NCI-H1694 (cell line): Measurements from ENCODE around the gene TMBIM4.
A peak's percentile ranks its signal among the peaks of the same experiment; 100 is the strongest.

Experiments used
- DNase-seq: peaks from one replicate; lab custom pipeline; 2025; lab: John Stamatoyannopoulos, UW

The TMBIM4 gene

DNA sequence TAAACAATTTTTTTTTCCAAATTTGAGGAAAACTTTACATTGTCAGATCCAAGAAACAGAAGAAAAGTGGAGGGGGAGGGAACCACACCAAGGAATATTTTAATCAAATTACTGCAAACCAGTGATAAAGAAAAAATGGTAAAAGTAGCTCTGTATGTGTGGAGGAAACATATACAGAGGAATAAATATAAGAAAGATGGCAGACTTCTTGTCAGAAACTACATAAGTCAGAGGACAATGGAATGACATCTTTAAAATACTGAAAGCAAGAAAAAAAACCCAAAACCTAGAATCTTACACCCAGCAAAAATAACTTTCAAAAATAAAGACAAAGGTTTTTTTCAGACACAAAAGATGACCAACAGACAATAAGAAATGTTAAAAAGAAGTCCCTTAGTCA is 29.1 kb downstream of the TMBIM4 start:
- DNase-seq, result no peak

GRCh38 chr12:66139328-66139727 is 30.5 kb downstream of the TMBIM4 start:
- no peak for DNase-seq

- DNase-seq, result no peak
Observed at GRCh38 chr12:66137937-66138336, 31.9 kb downstream of the TMBIM4 start.

DNA sequence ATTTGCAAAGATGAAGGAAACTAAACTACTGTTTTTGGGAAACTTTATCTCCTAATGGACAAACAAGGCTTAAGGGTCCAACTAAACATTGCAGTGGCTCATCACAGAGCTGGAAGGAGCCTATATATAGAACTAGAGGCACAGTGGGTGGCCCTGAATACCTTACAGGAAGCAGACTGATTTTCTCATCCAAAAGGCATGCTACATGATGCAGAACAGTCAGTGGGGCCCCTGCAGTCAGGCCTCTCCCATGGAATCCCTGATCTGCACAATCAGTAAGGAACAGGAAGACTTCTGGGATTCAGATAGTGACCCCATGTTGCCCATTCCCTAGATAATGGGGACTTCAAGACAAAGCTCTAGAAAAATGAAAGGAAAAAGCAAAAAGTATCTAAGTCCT is 37.4 kb downstream of the TMBIM4 start:
- DNase-seq, result no peak

DNA sequence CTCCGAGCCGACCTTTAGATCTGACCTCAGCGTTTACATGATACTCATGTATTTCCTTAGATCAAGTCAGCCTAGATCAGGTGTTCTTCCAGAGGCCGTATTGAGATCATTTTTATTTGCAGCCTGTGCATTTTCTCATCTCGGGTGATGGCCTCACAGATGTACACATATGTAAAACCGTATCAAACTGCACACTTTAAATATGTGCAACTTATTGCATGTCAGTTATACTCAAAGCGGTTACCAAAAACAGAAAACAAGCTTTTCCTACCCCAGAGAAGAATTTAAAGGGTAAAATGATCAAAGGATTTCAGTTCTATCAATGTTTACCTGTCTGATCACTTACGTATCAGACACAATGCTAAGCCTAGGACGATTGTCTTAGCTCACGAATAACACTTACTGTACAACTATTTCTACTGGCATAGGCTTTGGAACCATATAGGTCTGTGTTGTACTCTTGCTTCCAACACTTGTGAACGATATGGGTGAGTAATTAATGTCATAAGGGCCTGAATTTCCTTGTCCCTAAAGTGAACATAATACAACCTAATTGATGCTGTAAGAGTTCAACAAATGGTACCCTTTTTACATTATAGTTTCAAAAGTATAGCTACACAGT is 38.6 kb downstream of the TMBIM4 start:
- DNase-seq, result peak; percentile 34

GRCh38 chr12:66130267-66131066 is 39.3 kb downstream of the TMBIM4 start, which contains the start of gene LLPH:
TSS of gene LLPH (minus strand) at chr12:66130750. CDS start at chr12:66129106, 1,644 bp downstream.
- peak; percentile 52 for DNase-seq

GRCh38 chr12:66129934-66130266 is 39.9 kb downstream of the TMBIM4 start:
- DNase-seq, result no peak

- DNase-seq, result no peak
Observed at GRCh38 chr12:66127650-66128049, 42.1 kb downstream of the TMBIM4 start.

DNA sequence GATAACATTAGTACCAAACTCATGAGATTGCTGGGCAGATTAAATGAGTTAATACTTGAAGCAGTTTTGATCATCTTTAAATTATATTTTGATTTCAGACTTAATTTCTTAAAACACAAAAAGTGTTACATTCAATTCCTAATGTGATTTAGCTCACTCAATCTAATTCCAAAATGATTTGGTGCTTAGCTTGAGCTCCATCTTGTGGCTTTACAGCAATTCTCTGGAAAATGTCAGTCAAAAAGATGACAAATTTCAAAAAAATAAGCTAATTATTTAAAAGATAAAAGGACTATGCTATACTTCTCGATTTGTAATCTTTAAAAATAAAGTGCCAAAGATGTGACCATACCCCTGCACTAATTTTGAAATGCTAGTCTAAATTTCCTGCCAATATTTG is 49.3 kb downstream of the TMBIM4 start:
- no peak for DNase-seq

GRCh38 chr12:66119870-66120241 is 49.9 kb downstream of the TMBIM4 start:
- DNase-seq, result no peak

- DNase-seq, result no peak
Observed at GRCh38 chr12:66119229-66119869, 50.4 kb downstream of the TMBIM4 start.

GRCh38 chr12:66118240-66118891 is 51.4 kb downstream of the TMBIM4 start:
- DNase-seq, result no peak

DNA sequence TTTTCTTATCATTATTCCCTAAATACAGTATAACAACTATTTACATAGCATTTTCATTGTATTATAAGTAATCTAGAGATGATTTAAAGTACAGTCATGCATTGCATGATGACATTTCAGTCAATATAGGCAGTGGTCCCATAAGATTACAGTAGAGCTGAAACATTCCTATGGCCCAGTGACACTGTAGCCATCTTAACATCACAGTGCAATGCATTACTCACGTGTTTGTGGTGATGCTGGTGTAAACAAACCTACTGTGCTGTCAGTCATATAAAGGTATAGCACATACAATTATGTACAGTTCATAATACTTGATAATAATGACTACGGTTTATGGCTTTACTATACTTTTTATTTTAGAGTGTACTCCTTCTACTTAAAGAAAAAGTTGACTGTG is 52.6 kb downstream of the TMBIM4 start:
- no peak for DNase-seq

- no peak for DNase-seq
Observed at GRCh38 chr12:66115071-66115600, 54.7 kb downstream of the TMBIM4 start.

GRCh38 chr12:66113471-66113870 is 56.3 kb downstream of the TMBIM4 start:
- DNase-seq, result no peak

- DNase-seq, result no peak
Observed at GRCh38 chr12:66111605-66112004, 58.2 kb downstream of the TMBIM4 start.

DNA sequence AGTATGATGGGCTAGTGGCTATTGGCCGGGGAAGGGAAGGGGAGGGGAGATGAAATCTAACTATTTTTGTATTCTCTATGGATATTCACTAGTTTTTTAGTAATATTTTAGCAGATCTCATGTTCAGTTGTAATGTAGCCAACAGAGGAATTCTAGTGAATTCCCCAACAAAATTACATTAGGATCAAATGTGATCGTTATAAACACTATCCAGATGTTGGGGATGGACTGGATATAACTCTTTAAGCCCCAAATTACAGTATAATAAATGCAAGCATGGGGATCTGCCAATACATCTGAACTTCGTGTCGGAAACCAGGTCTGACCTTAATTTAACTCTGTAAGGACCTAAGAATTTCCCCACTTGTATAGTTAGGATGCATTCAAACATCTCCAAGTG is 60.7 kb downstream of the TMBIM4 start:
- no peak for DNase-seq

- DNase-seq, result no peak
Observed at GRCh38 chr12:66108386-66108785, 61.4 kb downstream of the TMBIM4 start.

DNA sequence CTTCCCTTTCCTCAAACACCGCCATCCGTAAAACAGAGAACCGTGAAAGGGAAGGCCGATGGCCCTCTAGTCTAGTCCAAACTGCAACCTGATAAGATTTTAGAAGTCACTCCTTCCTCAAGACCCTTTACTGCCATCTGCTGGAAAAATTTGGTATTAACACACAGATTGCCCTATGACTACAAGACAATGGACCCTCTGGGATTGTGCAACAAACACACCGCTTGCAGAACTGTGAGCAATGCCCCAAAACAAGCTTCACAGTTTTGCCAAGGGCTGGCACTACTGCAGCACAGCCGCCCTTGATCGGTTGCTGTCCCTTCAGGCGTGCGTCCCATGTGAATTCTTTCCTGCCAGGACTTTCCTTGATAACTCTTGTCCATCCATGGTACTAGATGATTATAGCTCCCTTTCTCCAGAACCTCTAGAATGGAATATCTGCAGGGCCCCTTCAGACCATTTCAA is 62.3 kb downstream of the TMBIM4 start:
- DNase-seq, result peak; percentile 93

DNA sequence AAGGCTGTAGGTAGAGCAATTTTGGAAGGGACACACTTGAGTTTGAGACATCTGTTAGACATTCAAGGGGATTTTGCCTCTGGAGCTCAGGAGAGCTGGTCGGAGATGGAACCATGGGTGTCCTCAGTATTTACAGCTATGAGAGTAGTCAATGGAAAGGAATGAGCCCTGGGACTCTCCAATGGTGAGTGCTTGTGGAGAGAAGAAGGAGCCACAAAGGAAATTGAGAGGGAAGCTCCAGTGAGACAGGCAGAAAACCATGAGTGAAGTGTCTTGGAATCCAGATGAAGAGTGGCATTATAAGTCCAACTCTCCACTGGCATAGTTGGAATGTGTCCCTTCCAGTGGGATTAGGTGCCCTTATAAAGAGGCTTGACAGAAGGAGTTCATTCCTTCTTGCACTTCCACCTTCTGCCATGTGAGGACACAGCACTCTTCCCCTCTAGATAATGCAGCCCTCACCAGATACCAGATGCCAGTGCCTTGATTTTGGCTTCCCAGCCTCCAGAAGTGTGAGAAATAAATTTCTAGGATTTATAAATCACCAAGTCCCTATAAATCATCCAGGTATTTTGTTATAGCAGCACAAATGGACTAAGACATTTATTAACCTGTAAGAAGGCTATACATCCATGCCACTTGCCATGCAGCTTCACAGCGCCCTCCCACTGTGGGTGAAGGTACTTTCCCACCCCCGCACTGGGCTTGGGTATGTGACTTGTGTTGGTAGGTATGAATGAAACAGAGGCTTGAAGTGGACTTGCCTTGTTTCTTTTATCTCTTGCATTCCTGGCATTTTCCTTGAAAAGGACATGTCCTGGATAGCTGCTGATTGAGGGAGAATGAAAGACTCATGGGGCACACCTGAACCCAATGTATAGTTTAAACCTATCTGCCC is 66.5 kb downstream of the TMBIM4 start:
- DNase-seq, result no peak

DNA sequence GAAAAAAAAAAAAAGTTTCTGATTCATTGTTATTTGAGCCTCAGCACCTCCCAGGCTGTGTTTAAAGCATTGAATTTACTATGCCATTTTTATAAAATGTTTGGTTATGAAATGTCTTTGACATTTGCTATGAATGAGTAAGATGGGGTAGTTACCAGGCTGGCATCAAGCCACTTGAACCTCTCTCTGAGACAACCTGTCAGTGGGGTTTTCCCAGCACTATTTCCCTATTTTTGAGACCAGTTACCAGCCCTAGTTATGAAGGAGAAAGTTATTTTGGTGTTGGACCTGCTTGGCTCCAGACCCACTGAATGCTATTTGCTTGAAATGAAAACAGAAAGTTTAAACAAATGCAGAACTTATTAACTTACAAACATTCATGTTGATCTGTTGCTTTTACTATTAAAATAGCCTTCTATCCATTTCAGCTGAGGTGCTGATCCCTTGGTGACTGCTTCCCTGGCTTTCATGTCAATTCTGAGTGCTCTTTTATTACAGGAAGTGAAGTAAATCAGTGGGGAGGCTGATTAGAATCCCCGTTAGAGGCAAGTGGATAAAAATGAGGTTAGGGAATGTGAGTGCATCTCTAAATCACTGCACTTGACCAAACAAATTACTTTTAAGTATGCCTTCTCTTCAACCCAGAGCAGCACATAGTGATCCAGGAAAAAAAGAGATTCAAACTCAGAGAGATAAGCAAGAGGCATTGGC is 77.1 kb downstream of the TMBIM4 start:
- no peak for DNase-seq
